GM12801 (cell line): ENCODE data around the gene EXOC4.

Experiments used
- TF ChIP-seq, protein P1 (sequence below): IDR thresholded peaks from one replicate; pipeline ENCODE4 v1.5.1; 2011; ENCODE audit warnings: control low read depth; ENCODE audit not compliant: insufficient read length; ENCODE audit errors: extremely low read depth

Gene EXOC4

DNA sequence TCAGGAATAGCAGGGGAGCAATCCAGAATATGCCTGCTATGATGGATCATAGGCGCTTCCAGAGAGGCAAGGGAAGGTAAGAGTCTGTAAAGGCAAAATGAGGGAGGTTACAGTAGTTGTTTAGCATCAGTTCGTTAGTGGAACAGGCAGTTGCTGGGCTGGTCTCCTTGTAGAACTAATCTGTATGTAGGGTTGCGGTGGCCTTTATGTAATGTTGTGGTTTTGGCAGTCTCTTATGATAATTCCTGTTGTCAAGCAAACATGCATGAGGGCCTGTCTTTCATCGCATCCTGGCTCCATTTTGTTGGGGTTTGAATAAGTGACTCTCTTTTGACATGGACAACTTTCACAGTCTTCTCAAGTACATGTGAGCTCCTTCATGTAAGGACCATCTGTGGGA lies 446.5 kb downstream of the EXOC4 start:
- TF ChIP-seq, protein P1, sequence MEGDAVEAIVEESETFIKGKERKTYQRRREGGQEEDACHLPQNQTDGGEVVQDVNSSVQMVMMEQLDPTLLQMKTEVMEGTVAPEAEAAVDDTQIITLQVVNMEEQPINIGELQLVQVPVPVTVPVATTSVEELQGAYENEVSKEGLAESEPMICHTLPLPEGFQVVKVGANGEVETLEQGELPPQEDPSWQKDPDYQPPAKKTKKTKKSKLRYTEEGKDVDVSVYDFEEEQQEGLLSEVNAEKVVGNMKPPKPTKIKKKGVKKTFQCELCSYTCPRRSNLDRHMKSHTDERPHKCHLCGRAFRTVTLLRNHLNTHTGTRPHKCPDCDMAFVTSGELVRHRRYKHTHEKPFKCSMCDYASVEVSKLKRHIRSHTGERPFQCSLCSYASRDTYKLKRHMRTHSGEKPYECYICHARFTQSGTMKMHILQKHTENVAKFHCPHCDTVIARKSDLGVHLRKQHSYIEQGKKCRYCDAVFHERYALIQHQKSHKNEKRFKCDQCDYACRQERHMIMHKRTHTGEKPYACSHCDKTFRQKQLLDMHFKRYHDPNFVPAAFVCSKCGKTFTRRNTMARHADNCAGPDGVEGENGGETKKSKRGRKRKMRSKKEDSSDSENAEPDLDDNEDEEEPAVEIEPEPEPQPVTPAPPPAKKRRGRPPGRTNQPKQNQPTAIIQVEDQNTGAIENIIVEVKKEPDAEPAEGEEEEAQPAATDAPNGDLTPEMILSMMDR, result no peak

DNA sequence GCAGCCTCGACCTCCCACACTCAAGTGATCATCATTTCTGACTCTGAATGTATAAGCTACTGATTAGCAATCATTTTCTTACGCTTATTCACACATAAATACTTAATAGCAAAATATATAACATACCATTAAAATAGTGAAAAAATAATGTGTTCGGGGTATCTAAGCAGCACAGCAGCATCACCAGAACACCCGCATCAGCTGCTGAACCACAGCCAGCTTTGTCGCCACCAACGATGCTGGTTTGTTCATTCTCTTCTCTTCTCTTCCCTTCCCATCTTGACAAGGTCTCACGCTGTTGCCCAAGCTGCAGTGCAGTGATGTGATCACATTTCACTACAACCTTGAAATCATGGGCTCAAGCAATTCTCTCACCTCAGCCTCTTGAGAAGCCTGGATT lies 449.2 kb downstream of the EXOC4 start:
- TF ChIP-seq, protein P1, result no peak

DNA sequence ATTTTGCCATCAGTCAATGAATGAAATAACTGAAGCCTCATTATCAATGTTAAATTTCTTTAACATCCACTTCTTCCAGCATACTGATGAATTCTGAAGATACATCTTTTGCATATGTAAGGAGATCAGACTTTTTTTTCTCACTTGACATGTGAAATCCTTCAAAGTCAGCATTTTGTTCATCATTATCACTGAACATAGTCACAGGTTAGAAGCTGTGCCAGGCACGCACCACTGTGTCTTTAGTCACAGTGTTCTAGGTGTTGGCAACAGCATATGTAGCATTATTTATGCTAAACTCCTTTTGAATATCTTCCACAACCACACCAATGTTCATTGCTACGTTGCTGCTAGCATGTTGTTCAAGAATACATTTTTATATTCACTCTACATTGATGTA lies 450.1 kb downstream of the EXOC4 start:
- TF ChIP-seq, protein P1, result no peak

DNA sequence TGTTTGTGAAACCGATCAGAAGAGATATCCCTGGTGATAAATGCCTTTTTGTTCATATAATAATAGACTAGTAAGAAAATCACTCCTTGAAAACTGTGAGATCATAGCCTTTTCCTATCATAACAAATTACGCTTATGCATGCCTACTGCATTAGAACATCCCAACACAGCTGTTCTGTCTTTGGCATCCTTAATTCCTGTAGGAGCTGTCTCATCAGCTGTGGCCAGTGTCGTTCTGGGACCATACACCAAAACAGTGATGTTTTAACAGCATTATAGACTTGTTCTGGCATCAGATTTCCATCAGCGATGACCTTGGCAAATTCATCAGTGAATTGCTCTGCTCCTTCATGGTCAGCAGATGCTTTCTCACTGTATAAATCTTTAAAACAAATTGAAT lies 450.7 kb downstream of the EXOC4 start:
- TF ChIP-seq, protein P1, result no peak

DNA sequence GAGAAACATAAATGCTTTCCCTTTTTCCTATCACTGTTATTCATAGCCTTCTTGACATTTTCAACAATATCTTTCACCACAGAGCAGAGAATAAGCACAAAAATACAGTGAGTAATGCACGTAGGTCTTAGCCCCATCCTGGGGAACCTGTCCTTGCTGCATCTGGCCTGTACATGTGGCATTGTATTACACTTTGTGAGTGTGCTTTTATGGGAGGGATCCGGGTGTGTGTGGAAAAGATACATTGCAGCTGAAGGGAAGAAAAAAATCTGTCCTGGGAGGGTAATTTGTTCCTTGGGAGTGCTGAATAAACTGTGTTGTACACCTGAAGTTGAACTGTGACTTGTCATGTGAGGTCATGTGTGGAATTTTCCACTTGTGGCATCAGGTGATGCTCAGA lies 451.6 kb downstream of the EXOC4 start:
- TF ChIP-seq, protein P1, result no peak

DNA sequence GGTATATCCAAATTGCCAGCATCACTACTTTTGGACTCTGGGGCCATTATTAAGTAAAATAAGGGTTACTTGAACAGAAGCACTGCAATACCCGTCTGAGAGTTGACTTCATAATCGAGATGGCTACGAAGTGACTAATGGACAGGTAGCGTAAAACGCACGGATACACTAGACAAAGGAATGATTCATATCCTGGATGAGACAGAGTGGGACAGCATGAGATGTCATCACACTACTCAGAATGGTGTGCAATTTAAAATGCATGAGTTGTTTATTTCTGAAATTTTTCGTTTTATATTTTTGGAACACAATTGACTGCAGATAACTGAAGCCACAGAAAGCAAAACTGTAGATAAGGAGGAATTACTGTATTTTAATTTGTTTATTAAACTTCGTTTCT lies 452.7 kb downstream of the EXOC4 start:
- TF ChIP-seq, protein P1, result no peak

DNA sequence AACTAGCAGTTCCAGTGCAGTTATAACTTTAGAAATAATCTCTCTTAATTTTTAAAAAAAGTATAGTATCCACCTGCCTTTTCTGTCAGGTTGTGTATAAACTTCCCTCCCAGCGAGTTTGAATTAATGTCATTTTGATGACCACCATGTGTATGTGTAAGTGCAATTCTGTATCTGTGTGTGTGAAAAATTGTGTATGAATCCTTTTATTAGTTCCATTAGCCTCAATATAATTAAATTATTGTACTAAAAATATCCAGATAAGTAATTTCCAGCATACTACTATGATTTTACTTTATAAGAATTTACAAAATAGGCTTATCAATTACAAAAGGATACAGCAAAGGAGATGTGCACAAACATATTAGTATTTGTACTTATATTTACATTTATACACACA lies 453.1 kb downstream of the EXOC4 start:
- TF ChIP-seq, protein P1, result no peak

DNA sequence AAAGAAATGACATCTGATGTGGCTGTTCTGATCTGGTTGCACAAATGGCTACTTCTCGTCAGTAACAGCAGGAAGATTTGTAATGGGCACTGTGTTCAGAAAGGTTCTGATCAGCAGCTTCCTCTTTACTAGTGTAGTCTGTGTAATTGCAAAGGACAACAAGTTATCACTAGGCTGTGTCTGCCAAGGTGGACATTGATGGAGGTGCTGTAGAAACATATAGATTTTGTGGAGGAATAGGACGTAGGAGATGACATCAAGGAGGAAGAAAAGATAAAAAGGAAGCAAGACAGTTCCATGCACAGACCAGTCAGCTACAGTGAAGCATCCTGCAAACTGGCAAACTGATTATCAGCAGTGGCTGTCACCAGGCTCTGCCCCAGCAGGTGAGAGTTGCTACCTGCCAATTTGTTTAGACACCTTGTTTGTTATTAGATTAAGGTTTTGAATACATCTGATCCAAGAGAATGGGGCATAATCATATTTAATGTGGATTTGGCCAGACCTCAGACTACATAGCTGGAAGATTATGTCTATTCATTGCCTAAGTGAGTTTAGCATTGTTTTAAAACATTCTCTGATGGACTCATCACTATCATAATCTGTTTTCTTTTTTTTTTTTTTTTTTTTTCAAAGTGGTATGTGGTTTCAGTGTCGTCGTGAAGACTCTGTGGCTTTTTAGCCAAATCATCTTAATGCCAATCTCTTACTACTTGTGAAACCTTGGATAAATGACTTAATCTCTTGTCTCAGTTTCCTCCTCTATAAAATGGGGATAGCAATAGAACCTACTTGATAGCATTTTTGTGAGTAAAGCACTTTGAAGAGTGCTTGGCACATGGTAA lies 456.4 kb downstream of the EXOC4 start:
- TF ChIP-seq, protein P1, result no peak
